Osteoblast (primary cell): ENCODE results near the gene ADD2. TPM values are rescaled to one million over a fixed set of nuclear protein-coding genes. Genes with fewer than 3 reads are reported as not detected.

ENCODE experiments used
- DNase-seq: peaks from one replicate; pipeline ENCODE4 v3.0.0; 2011; ENCODE audit warnings: low spot score, mixed read lengths; ENCODE audit not compliant: insufficient read length; ENCODE audit errors: missing footprints
- H2AFZ ChIP-seq: 2 replicates; pipeline ENCODE4 v1.6.0; 2011; ENCODE audit warnings: mild to moderate bottlenecking, low read length
- H3K27ac ChIP-seq: 2 replicates; pipeline ENCODE4 v1.5.1; 2011; ENCODE audit warnings: mild to moderate bottlenecking, low read depth, low read length, moderate library complexity
- H3K27me3 ChIP-seq: 2 replicates; pipeline ENCODE4 v1.6.0; 2012; ENCODE audit warnings: mild to moderate bottlenecking, control low read depth, inconsistent platforms, low read length, moderate library complexity; ENCODE audit not compliant: insufficient read depth
- H3K36me3 ChIP-seq: 2 replicates; pipeline ENCODE4 v1.5.1; 2011; ENCODE audit warnings: mild to moderate bottlenecking, low read length, control low read depth, moderate library complexity; ENCODE audit not compliant: insufficient read depth
- H3K4me1 ChIP-seq: 2 replicates; pipeline ENCODE4 v1.5.1; 2011; ENCODE audit warnings: mild to moderate bottlenecking, low read length, control low read depth, moderate library complexity; ENCODE audit not compliant: insufficient read depth
- H3K4me2 ChIP-seq: 2 replicates; pipeline ENCODE4 v1.6.0; 2011; ENCODE audit warnings: mild to moderate bottlenecking, low read length; ENCODE audit not compliant: insufficient read depth
- H3K4me3 ChIP-seq: fragments of 200-600 bp; sonication (generic); 3 replicates; pipeline ENCODE4 v1.5.1; 2012; ENCODE audit warnings: mild to moderate bottlenecking, low read length, inconsistent platforms; ENCODE audit not compliant: insufficient read depth
- H3K79me2 ChIP-seq: 2 replicates; pipeline ENCODE4 v1.6.0; 2012; ENCODE audit warnings: mild to moderate bottlenecking, low read length, control low read depth, inconsistent platforms; ENCODE audit not compliant: insufficient read depth
- H3K9me3 ChIP-seq: 2 replicates; pipeline ENCODE4 v1.5.1; 2011; ENCODE audit warnings: low read depth, low read length, control low read depth
- H4K20me1 ChIP-seq: 2 replicates; pipeline ENCODE4 v1.6.0; 2012; ENCODE audit warnings: mild to moderate bottlenecking, low read length, control low read depth; ENCODE audit not compliant: insufficient read depth
- total RNA-seq: library from RNA; depleted of rRNA; stranded (reverse); fragments of >200 nt; gene quantifications from 2 replicates; pipeline ENCODE4 v1.2.3, GENCODE V29; 2012
- TF ChIP-seq, protein P1 (sequence below): IDR thresholded peaks from 2 replicates; pipeline ENCODE4 v1.5.1; 2011; ENCODE audit warnings: mild to moderate bottlenecking, low read depth, low read length, moderate library complexity; ENCODE audit errors: extremely low read depth

Gene ADD2
- total RNA-seq, 1 donor = not detected

- TF ChIP-seq, protein P1, sequence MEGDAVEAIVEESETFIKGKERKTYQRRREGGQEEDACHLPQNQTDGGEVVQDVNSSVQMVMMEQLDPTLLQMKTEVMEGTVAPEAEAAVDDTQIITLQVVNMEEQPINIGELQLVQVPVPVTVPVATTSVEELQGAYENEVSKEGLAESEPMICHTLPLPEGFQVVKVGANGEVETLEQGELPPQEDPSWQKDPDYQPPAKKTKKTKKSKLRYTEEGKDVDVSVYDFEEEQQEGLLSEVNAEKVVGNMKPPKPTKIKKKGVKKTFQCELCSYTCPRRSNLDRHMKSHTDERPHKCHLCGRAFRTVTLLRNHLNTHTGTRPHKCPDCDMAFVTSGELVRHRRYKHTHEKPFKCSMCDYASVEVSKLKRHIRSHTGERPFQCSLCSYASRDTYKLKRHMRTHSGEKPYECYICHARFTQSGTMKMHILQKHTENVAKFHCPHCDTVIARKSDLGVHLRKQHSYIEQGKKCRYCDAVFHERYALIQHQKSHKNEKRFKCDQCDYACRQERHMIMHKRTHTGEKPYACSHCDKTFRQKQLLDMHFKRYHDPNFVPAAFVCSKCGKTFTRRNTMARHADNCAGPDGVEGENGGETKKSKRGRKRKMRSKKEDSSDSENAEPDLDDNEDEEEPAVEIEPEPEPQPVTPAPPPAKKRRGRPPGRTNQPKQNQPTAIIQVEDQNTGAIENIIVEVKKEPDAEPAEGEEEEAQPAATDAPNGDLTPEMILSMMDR = no peak
- Histone ChIP-seq H4K20me1 (no peaks in the 10 kb centered on the region), H3K4me1 (no peaks in the 10 kb centered on the region), H3K4me3 (no peak overlapping the region), H3K36me3 (no peaks in the 10 kb centered on the region), H3K27me3 (peaks cover 11% of the 10 kb centered on the region), H3K79me2 (no peaks in the 10 kb centered on the region), H3K27ac (no peak overlapping the region), H3K4me2 (no peak overlapping the region), H3K9me3 (no peaks in the 10 kb centered on the region), H2AFZ (no peak overlapping the region)
- DNase-seq = no peak
Measured at GRCh38 chr2:70638561-70638960, 129.4 kb downstream of the ADD2 start.

- H3K27ac ChIP-seq = no peak overlapping the region
- no peak overlapping the region for H3K4me3 ChIP-seq
- H3K4me1 ChIP-seq = no peaks in the 10 kb centered on the region
- TF ChIP-seq, protein P1 = no peak
- H2AFZ ChIP-seq = no peak overlapping the region
- DNase-seq = no peak
- H3K27me3 ChIP-seq = peaks cover 14% of the 10 kb centered on the region
- no peaks in the 10 kb centered on the region for H3K9me3 ChIP-seq
- H3K36me3 ChIP-seq = no peaks in the 10 kb centered on the region
- H4K20me1 ChIP-seq = no peaks in the 10 kb centered on the region
- no peaks in the 10 kb centered on the region for H3K79me2 ChIP-seq
- no peak overlapping the region for H3K4me2 ChIP-seq
Measured at GRCh38 chr2:70633508-70633907, 134.5 kb downstream of the ADD2 start.

DNA sequence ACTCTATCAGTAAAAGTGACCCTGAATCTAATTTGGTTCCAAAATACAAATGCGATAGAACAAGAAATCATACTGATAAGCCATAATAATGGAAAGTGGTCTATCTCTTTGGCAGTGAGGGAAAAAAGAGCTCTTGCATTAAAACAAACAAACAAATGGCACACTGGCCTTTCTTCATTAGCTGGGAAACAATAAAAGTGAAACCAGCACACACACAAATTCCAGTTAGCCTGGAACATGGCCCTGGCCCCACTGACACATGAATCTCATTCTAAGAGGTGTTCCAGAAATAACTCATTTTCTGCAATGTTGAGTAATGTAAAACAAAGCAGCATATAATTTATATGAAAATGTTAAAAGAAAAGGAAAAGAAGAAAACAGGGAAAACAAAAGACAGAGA lies 135.0 kb downstream of the ADD2 start:
- H3K27me3 ChIP-seq = peaks cover 14% of the 10 kb centered on the region
- H3K79me2 ChIP-seq = no peaks in the 10 kb centered on the region
- H2AFZ ChIP-seq = no peak overlapping the region
- no peaks in the 10 kb centered on the region for H3K9me3 ChIP-seq
- no peak overlapping the region for H3K4me2 ChIP-seq
- no peak for DNase-seq
- H3K27ac ChIP-seq = no peak overlapping the region
- H3K36me3 ChIP-seq = no peaks in the 10 kb centered on the region
- no peaks in the 10 kb centered on the region for H4K20me1 ChIP-seq
- no peak overlapping the region for H3K4me3 ChIP-seq
- TF ChIP-seq, protein P1 = no peak
- H3K4me1 ChIP-seq = no peaks in the 10 kb centered on the region

- Histone ChIP-seq H3K79me2 (no peaks in the 10 kb centered on the region), H3K27me3 (peaks cover 14% of the 10 kb centered on the region), H3K36me3 (no peaks in the 10 kb centered on the region), H2AFZ (no peak overlapping the region), H3K9me3 (no peaks in the 10 kb centered on the region), H3K4me3 (no peak overlapping the region), H3K4me2 (no peak overlapping the region), H3K4me1 (no peaks in the 10 kb centered on the region), H3K27ac (no peak overlapping the region), H4K20me1 (no peaks in the 10 kb centered on the region)
- TF ChIP-seq, protein P1 = no peak
- no peak for DNase-seq
Measured at GRCh38 chr2:70632388-70632787, 135.6 kb downstream of the ADD2 start.
